NT2/D1 (cell line): ENCODE data around the gene BUB1B.

Experiments used
- DNase-seq: peaks from one replicate; pipeline ENCODE4 v3.0.0-alpha.2; 2011; ENCODE audit warnings: low read depth, low spot score
- H3K27me3 ChIP-seq: 2 replicates; pipeline ENCODE4 v1.6.0; 2011; ENCODE audit warnings: mild to moderate bottlenecking; ENCODE audit not compliant: insufficient read length, insufficient read depth
- H3K36me3 ChIP-seq: 2 replicates; pipeline ENCODE4 v1.6.1; 2011; ENCODE audit warnings: mild to moderate bottlenecking, low read length, mixed read lengths; ENCODE audit not compliant: insufficient read depth, insufficient read length
- H3K4me1 ChIP-seq: 2 replicates; pipeline ENCODE4 v1.5.1; 2011; ENCODE audit not compliant: insufficient read depth, insufficient read length
- H3K4me3 ChIP-seq: 2 replicates; pipeline ENCODE4 v1.5.1; 2011; ENCODE audit warnings: low read depth; ENCODE audit not compliant: insufficient read length
- H3K9ac ChIP-seq: 2 replicates; pipeline ENCODE4 v1.6.0; 2011; ENCODE audit warnings: low read depth; ENCODE audit not compliant: insufficient read length
- H3K9me3 ChIP-seq: 2 replicates; pipeline ENCODE4 v1.5.1; 2011; ENCODE audit warnings: mild to moderate bottlenecking, low read length; ENCODE audit not compliant: insufficient read depth
- SUZ12 ChIP-seq: IDR thresholded peaks from 2 replicates; pipeline ENCODE4 v1.6.1; 2011; ENCODE audit not compliant: insufficient read length, insufficient read depth; ENCODE audit errors: extremely low read depth
- YY1 ChIP-seq: IDR thresholded peaks from 2 replicates; pipeline ENCODE4 v1.6.1; 2011; ENCODE audit not compliant: insufficient read length, insufficient read depth
- ZNF274 ChIP-seq: IDR thresholded peaks from 2 replicates; pipeline ENCODE4 v1.6.1; 2011; ENCODE audit warnings: mild to moderate bottlenecking, low read depth, low read length

BUB1B gene

GRCh38 chr15:40182358-40183029 lies 21.6 kb downstream of the BUB1B start:
- Histone ChIP-seq H3K36me3 (peaks cover 23% of the 10 kb centered on the region), H3K9me3 (no peaks in the 10 kb centered on the region), H3K4me3 (no peak overlapping the region), H3K4me1 (no peaks in the 10 kb centered on the region), H3K27me3 (no peaks in the 10 kb centered on the region), H3K9ac (no peak overlapping the region)
- DNase-seq = no peak
- TF ChIP-seq SUZ12 (no peak), YY1 (no peak), ZNF274 (no peak)

DNA sequence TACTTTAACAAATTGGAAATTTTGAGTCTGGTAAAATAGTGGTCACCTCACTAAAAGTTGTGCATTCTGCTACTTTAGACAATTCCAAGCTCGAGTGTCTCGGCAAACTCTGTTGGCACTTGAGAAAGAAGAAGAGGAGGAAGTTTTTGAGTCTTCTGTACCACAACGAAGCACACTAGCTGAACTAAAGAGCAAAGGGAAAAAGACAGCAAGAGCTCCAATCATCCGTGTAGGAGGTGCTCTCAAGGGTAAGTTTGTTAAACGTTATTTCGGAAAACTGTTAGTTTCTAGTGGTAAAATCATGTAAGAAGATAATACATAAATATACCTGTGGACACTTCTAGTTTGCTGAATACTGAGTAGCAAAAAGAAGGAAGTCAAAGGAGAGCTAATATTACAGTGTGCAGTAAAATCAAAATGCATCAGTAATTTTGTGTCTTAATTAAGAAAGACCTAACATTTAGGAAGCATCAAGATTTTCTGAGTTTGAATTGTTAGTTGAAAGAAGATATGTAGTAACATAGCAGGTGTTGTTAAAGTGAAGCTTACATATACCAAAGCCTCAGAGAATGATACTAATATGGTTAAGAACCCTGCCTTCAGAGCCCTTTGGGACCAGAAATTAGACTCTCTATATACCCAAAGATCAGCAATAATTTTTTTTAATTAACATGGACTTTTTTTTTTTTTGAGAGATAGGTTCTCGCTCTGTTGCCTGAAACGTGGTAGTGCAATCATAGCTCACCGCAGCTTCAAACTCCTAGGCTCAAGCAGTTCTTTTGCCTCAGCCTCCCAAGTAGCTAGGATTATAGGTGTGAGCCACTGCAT lies 23.0 kb downstream of the BUB1B start:
- no peak overlapping the region for H3K4me3 ChIP-seq
- no peaks in the 10 kb centered on the region for H3K4me1 ChIP-seq
- DNase-seq = no peak
- H3K9ac ChIP-seq = no peak overlapping the region
- H3K36me3 ChIP-seq = peaks cover 22% of the 10 kb centered on the region
- no peaks in the 10 kb centered on the region for H3K27me3 ChIP-seq
- TF ChIP-seq YY1 (no peak), ZNF274 (no peak), SUZ12 (no peak)
- H3K9me3 ChIP-seq = no peaks in the 10 kb centered on the region

DNA sequence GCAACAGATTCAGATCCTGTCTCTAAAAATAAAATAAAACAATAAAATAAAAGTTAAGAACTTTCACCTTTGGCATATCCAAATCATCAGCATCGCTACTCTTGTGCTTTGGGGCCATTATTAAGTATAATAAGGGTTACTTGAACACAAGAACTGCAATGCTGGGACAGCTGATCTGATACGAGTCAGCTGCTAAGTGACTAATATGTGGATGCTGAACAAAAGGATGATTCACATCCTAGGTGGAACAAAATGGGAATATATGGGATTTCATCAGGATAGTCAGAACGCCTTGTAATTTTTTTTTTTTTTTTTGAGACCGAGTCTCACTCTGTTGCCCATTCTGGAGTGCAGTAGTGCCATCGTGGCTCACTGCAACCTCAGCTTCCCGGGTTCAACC lies 29.7 kb downstream of the BUB1B start:
- no peaks in the 10 kb centered on the region for H3K4me1 ChIP-seq
- no peak for DNase-seq
- no peak overlapping the region for H3K9ac ChIP-seq
- H3K36me3 ChIP-seq = peaks cover 51% of the 10 kb centered on the region
- TF ChIP-seq YY1 (no peak), ZNF274 (no peak), SUZ12 (no peak)
- no peaks in the 10 kb centered on the region for H3K9me3 ChIP-seq
- no peaks in the 10 kb centered on the region for H3K27me3 ChIP-seq
- H3K4me3 ChIP-seq = no peak overlapping the region

- H3K4me1 ChIP-seq = no peaks in the 10 kb centered on the region
- peaks cover 62% of the 10 kb centered on the region for H3K36me3 ChIP-seq
- no peak for DNase-seq
- H3K9ac ChIP-seq = no peak overlapping the region
- no peak for TF ChIP-seq SUZ12
- no peak for TF ChIP-seq ZNF274
- TF ChIP-seq YY1 = no peak
- H3K9me3 ChIP-seq = no peaks in the 10 kb centered on the region
- H3K27me3 ChIP-seq = no peaks in the 10 kb centered on the region
- H3K4me3 ChIP-seq = no peak overlapping the region
Observed at GRCh38 chr15:40192942-40193341, 32.1 kb downstream of the BUB1B start.

DNA sequence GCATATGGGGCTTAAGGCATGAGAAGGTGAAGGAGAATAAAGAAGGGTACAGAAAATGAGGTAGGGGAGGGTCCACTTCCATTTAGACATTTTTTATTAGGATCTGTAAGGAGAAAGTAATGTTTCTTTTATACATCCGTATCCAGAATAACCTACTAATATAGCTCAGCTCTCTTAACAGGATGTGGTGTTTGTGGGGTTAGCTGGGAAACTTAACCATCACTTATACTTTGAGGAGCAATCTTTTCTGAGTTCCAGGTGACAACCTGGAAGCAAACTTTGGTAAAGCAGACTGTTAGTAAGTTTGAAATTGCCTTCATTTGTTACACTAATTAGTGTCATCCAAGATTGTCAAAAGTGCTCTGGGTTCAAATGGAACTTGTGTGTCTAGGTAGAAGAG lies 36.6 kb downstream of the BUB1B start:
- Histone ChIP-seq H3K4me3 (no peak overlapping the region), H3K27me3 (no peaks in the 10 kb centered on the region), H3K4me1 (no peaks in the 10 kb centered on the region), H3K36me3 (peaks cover 73% of the 10 kb centered on the region), H3K9ac (no peak overlapping the region), H3K9me3 (no peaks in the 10 kb centered on the region)
- DNase-seq = no peak
- TF ChIP-seq SUZ12 (no peak), ZNF274 (no peak), YY1 (no peak)

GRCh38 chr15:40198355-40199085 lies 37.7 kb downstream of the BUB1B start:
- no peak for TF ChIP-seq SUZ12
- TF ChIP-seq YY1 = no peak
- TF ChIP-seq ZNF274 = no peak
- Histone ChIP-seq H3K9ac (no peak overlapping the region), H3K27me3 (no peaks in the 10 kb centered on the region), H3K36me3 (peaks cover 72% of the 10 kb centered on the region), H3K9me3 (no peaks in the 10 kb centered on the region), H3K4me1 (no peaks in the 10 kb centered on the region), H3K4me3 (no peak overlapping the region)
- DNase-seq = no peak

DNA sequence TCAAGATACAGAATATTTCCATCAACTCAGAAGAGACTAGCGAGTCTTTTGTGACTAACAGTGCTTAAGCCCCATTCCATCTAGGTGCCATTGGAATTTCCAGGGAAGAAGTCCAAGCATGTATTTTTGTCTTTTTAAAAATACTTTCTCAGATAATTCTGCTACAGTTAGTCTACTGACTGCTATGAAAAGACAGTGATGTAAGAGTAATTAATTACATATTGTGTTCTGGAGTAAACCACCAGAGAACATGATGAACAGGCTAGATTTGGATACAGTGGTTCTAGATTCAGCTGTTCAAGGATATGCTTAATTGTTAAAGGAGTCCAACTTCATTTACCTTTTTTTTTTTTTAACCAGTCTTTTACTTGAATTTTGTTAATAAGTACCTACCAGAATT lies 43.2 kb downstream of the BUB1B start:
- Histone ChIP-seq H3K9me3 (no peaks in the 10 kb centered on the region), H3K27me3 (no peaks in the 10 kb centered on the region), H3K4me3 (no peak overlapping the region), H3K4me1 (no peaks in the 10 kb centered on the region), H3K9ac (no peak overlapping the region), H3K36me3 (peaks cover 71% of the 10 kb centered on the region)
- no peak for DNase-seq
- no peak for TF ChIP-seq SUZ12
- no peak for TF ChIP-seq ZNF274
- no peak for TF ChIP-seq YY1
